ENCODE results near the gene UBR4. TPM values are rescaled to one million over a fixed set of nuclear protein-coding genes. Genes with fewer than 3 reads are reported as not detected.

Gene UBR4
- total RNA-seq, 6 experiments from 2014 or later, result 73.0 to 132 (median 90.1) TPM

GRCh38 chr1:19044975-19045831, 164.9 kb downstream of the UBR4 start:
- H3K27ac ChIP-seq, result peak overlapping the region; percentile 59 to 87 (median 63)
- TF ChIP-seq POLR2A (IDR thresholded peaks at IDR 0.05), result no peak
- TF ChIP-seq CTCF (IDR thresholded peaks at IDR 0.05), result no peak
- 83% methylated on average over 11 of the region's 24 CpGs for WGBS (ENCODE audit: insufficient coverage, low coverage, low lambda C conversion rate, missing lambda C conversion rate)

GRCh38 chr1:19044471-19044870, 165.6 kb downstream of the UBR4 start:
- ATAC-seq, result no peak
- TF ChIP-seq POLR2A (IDR thresholded peaks at IDR 0.05), result no peak
- no peak for TF ChIP-seq CTCF (IDR thresholded peaks at IDR 0.05)
- H3K9me3 ChIP-seq, result no peaks in the 10 kb centered on the region
- no peak overlapping the region for H3K4me3 ChIP-seq
- peaks cover 0 to 41% (median 16%) of the 10 kb centered on the region in 4 donors for H3K4me1 ChIP-seq
- H3K27ac ChIP-seq, result peak overlapping the region in 1 of 3 donors; percentile 87
- WGBS (ENCODE audit: insufficient coverage, low coverage, low lambda C conversion rate, missing lambda C conversion rate), result 75% methylated on average over 5 of the region's 6 CpGs
- peak; percentile 11 to 47 (median 38) for DNase-seq
- intact Hi-C loops (cut with DNase I), result no loop called here
- no peaks in the 10 kb centered on the region for H3K36me3 ChIP-seq
- H3K27me3 ChIP-seq, result no peaks in the 10 kb centered on the region

More at GRCh38 chr1:19044975-19045831, 164.9 kb downstream of the UBR4 start:
- Histone ChIP-seq H3K36me3 (no peaks in the 10 kb centered on the region), H3K9me3 (no peaks in the 10 kb centered on the region), H3K4me1 (peaks cover 0 to 41% (median 16%) of the 10 kb centered on the region in 4 donors), H3K27me3 (no peaks in the 10 kb centered on the region), H3K4me3 (no peak overlapping the region)
- intact Hi-C loops (cut with DNase I), result no loop called here
- DNase-seq (peak; percentile 18 to 48 (median 46)), ATAC-seq (no peak)

GRCh38 chr1:19043579-19044443, 166.3 kb downstream of the UBR4 start:
- intact Hi-C loops (cut with DNase I), result no loop called here
- H3K27me3 ChIP-seq, result no peaks in the 10 kb centered on the region
- H3K27ac ChIP-seq, result peak overlapping the region in 1 of 3 donors; percentile 3
- peaks cover 0 to 41% (median 16%) of the 10 kb centered on the region in 4 donors for H3K4me1 ChIP-seq
- ATAC-seq (no peak), DNase-seq (peak in 2 of 3 donors; percentile 13 to 46)
- no peak overlapping the region for H3K4me3 ChIP-seq
- H3K9me3 ChIP-seq, result no peaks in the 10 kb centered on the region
- 46% methylated on average over 8 of the region's 16 CpGs for WGBS (ENCODE audit: insufficient coverage, low coverage, low lambda C conversion rate, missing lambda C conversion rate)
- no peaks in the 10 kb centered on the region for H3K36me3 ChIP-seq
- TF ChIP-seq CTCF (IDR thresholded peaks at IDR 0.05) (no peak), POLR2A (IDR thresholded peaks at IDR 0.05) (no peak)

GRCh38 chr1:19042675-19043578, 167.1 kb downstream of the UBR4 start:
- peak in 2 of 3 donors; percentile 10 to 39 for DNase-seq

More at GRCh38 chr1:19042675-19043578, 167.1 kb downstream of the UBR4 start:
- 86% methylated on average over 4 of the region's 18 CpGs for WGBS (ENCODE audit: insufficient coverage, low coverage, low lambda C conversion rate, missing lambda C conversion rate)
- peaks cover 0 to 41% (median 16%) of the 10 kb centered on the region in 4 donors for H3K4me1 ChIP-seq
- H3K9me3 ChIP-seq, result no peaks in the 10 kb centered on the region
- no peaks in the 10 kb centered on the region for H3K27me3 ChIP-seq
- intact Hi-C loops (cut with DNase I), result no loop called here
- H3K4me3 ChIP-seq, result no peak overlapping the region
- H3K27ac ChIP-seq, result no peak overlapping the region
- TF ChIP-seq CTCF (IDR thresholded peaks at IDR 0.05), result no peak
- TF ChIP-seq POLR2A (IDR thresholded peaks at IDR 0.05), result no peak
- ATAC-seq, result no peak
- H3K36me3 ChIP-seq, result no peaks in the 10 kb centered on the region
